Dermis microvascular lymphatic vessel endothelial cell (primary cell): Measurements from ENCODE around the gene LRP1. TPM values are rescaled to one million over a fixed set of nuclear protein-coding genes. Genes with fewer than 3 reads are reported as not detected.
A peak's percentile ranks its signal among the peaks of the same experiment; 100 is the strongest.

ENCODE experiments used
- DNase-seq, 2 donors: peaks; one replicate each; pipeline versions ENCODE4 v3.0.0 to v3.0.0-alpha.2; 2010; ENCODE audit warnings: low read depth in 2 of 2
- total RNA-seq: library from RNA; depleted of rRNA; stranded (reverse); fragments of >200 nt; gene quantifications from 2 replicates; pipeline ENCODE4 v1.2.1, GENCODE V29; 2014

Gene LRP1
- total RNA-seq, 1 donor from 2014 or later = 0.26 TPM

DNA sequence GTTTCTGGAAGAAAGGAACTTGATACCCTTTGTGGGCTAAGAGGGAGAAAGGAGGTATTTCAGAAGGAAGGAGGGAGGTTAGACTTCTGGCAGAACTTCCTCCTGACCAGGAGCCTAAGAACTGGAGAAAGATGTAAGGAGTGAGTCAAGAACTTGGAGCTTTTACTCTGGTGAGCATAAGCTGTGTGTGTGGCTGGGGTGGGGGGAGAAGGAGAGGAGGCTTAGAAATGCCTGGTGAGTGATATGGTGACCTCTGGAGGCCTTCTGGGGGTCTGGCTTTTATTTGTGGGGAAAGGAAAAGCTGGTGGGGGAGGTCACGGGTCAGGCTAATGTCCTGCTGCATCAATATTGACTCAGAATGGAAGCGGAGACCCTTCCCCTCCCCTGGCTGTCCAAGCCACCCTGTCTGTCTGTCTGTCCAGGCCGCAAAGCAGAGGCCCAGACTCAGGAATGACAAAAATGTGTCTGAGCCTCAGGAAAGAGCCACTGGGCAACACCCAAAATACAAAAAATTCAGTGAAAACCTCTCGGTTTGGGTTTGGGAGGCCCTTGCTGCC lies 4.8 kb downstream of the LRP1 start:
- no peak for DNase-seq

DNA sequence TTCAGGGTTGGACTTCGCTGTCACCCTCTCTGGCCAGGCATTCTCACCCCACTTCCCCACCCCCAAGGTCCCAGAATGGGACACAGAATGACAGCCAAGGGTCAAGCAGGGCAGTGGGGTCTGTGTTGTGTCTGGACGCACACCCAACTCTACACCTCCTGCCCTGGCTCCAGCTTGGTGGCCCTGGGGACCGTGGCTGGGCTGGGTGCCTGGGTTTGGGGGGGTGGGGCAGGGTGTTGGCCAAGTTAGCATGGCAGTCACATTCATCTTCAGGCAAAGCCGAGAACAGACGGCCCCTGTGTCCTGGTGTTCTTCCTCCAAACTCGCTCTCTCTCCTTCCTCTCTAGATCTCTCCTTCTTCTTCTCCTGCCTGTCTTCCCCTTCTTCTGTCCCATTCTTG lies 5.6 kb downstream of the LRP1 start:
- no peak for DNase-seq

DNA sequence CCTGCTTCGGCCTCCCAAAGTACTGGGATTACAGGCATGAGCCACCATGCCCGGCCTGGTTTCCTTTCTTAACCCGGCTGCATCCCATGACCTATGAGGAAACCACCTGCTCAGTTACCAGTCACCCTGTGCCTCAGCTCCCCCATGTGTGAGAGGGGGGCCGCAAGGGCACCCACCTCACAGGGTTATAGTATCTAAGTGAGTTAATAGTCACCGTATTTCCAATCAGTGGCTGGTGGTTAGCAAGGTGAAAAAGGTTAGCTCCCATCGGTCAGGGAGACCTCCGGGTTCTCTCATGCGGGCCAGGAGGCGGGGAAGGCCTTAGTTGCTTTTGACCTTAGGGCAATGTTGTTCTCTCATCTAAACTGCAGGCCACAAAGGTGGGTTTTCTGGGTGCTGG lies 6.7 kb downstream of the LRP1 start:
- DNase-seq = no peak

DNA sequence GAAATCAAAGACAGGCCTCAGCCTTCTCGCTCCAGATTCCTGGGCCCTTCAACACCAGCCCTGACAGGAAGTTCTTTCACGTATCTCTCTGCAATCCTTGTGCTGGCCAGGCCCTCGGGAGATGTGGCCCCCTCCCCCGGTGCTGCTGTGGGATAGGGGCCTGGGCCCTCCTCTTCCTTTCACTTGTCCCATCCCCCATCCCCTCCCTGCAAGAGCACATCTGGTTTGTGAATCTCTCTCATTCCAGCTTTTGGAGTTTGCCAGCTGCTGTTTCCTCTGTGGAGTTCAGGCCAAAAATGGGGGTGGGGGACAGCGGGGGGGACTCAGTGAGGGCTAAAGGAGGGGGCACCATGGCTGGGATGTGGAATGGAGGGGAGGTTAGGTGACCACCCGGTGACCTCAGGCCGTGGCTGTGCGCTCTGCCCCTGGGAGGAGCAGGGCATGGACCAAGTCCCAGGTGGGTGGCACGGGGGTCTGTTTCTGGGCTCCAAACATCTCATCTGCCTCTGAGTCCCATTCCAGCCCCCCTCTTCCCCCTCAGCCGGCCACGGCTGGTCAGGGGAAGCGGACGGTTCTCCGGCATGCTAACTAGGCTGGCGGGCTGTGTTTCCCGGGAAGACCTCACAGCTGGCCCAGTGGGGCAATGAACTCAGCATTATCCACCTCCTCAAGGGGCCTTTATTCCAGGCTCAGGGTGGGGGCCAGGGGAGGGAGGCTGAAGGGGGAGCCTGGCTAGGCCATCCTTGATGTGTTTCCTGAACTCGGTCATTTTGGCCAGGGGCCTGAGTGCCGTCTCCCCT lies 7.4 kb downstream of the LRP1 start:
- DNase-seq = no peak

DNA sequence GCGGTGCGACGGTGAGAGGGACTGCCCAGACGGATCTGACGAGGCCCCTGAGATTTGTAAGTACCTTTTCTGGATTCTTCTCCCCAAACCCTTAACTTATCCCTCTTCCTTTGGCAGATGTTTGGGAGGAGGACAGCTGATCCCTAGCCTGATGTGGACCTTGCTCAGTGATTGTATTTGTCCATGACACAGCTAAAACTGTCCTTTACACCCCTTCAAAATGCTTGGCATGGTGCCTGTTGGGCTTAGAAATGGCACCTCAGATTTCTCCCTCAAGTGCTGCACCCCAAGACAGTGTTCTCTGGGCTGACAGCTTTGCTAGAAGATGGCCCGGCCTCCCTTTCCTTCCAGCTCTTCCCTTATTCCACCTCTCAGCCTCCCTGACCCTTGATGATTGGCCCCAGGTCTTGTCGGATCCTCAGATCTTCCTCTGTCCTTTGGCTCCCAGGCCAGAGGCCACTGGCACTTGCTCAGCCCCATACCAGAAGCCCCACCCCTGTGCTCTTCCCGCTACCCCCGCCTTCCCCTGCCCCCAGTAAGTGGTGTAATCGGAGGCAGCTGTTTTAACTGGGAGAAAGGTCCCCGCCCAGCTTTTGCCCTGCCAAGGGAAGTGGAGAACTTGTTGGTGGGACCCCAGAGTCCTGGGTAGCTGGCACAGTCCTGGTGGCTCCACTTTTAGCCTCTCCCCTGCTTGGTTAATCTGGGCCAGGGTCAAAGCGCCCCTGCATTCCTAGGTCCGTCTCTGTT lies 10.4 kb downstream of the LRP1 start:
- no peak for DNase-seq

DNA sequence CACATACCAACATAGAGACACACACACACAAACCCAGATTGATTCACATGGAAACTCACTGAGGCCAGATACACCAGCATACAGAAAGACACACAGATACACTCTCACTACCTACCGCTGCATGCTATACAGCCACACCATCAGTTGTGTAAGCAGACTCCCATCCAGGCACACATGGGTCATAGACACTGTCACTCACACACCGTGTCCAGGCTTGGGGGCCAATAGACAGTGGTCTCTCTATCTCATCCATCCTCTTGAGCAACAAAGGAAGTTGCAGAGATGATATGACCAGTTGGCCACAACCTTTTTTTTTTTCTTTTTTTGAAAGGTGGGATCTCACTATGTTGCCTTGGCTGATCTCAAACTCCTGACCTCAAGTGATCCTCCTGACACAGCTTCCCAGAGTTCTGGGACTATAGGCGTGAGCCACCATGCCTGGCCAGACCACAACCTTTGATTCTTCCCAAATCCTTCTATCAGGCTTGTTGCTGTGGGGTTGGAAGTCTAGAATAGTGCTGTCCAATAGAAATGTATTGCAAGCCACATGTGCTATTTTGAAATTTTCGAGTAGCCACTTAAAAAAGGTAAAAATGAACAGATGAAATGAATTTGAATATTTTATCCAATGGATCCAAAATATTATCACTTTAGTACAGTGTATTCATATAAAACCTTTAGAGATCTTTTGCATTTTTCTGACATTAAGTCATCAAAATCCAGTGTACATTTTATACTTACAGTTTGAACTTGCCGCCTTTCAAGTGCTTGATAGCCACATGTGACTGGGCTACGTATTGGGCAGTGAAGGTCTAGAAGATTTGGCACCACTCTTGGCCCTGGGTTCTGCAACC lies 11.7 kb downstream of the LRP1 start:
- DNase-seq = no peak

DNA sequence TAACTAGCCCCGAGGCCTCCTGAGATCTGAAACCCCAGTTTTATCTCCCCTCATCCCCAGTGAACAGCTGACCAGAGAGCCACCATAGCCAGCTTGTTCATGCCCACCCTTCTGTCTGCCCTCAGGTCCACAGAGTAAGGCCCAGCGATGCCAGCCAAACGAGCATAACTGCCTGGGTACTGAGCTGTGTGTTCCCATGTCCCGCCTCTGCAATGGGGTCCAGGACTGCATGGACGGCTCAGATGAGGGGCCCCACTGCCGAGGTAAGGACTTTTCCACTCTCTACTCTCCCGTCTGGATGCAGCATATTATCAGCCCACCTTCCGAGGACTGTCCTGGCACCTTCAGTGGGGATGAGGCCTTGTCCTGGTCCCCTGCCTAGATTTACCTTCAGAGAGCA lies 13.0 kb downstream of the LRP1 start:
- DNase-seq = no peak

DNA sequence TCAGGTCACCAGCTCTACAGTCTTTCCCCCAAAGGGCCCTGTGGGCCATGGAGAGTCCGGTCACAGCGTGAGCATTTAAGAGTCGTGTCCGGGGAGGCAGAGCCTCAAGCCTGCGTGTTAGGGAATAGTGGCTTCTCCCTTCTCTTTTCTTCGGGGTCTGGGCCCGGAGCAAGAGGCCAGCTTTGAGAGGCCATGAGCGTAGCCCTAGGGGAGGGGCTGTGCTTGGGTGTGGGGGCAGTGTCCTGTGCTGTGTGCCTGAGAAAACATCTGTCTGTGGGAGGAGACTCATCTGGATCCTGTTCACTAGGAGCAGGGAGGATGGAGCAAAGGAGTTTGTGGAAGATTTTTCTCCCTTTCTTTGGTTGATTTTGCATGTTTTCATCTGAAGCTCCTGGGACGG lies 13.8 kb downstream of the LRP1 start:
- DNase-seq = no peak

DNA sequence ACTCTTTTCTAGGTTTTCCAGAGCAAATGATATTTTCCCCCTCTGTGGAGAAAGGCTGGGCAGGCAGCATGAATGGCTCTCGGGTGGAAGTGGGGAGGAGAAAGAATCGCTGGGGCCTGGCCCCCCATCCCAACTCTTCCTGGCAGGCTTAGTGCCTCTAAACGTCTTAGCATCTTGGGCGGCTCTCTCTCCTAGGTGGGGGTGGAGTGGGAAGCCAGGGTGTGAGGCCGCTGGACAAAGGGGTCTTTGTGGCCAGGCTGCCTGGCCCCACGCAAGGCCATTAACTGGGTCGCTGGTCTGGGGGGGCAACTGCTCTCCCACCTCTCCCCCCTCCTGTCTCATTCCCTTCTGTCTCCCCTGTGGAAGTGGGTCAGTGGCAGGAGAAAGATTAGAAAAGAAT lies 14.4 kb downstream of the LRP1 start:
- DNase-seq = no peak

DNA sequence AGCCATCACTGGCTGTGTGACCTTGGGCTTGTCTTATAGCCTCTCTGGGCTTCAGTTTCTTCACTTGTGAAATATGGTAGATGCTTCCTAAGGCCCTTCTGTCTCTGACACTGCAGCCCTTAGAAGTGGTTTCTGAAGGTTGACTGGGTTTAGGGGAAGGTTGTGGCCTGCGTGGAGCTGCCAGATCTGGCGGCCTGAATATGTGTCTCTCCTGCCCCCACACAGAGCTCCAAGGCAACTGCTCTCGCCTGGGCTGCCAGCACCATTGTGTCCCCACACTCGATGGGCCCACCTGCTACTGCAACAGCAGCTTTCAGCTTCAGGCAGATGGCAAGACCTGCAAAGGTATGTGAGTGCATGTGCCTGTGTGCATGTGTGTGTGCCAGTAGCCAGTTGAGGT lies 15.2 kb downstream of the LRP1 start:
- DNase-seq = no peak

DNA sequence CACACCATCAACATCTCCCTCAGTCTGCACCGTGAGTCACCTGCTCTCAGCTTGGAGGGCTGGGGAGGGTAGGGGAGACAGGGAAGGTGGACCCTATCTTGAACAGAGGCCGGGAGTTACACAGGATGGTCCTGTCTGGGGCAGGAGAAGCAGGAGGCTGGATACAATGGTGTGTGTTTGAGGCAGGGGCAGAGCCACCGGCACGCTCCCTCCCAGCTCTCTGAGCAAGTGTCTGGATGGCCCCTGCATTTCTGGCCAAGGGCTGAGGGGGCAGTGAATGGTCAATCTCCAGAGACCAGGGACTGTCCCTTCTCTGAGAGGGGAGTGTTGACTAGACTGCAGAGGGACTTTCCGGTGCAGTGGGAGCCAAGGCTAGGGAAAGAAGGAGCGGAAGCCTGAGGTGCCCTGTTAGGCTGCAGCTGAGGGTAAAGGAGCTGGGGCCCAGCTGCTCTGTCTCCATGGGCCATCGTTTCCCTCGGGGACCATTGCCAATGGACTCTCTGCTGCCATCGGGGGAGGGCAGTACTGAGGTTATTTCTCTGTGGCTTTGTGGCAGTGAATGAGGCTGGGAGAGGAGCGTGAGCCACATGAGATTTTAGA lies 17.3 kb downstream of the LRP1 start:
- DNase-seq = no peak

DNA sequence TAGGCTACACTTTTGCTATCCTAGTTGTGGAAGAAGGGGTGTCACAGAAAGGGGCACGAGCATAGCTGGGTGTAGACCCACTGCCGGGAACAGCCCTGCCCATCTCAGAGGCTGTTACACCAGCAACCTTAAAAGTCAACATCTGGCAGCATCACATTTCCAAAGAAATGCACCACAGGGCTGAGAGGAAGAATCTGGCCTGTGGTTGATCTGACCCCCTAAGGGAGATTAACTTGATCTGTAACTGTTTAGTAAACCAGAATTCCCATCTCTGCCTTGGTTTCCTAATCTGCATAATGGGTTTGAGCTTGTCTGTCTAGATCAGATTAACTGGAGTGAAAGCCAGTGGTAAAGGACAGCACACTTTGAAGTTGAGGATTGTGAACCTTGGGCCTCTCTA lies 17.8 kb downstream of the LRP1 start:
- DNase-seq = no peak

DNA sequence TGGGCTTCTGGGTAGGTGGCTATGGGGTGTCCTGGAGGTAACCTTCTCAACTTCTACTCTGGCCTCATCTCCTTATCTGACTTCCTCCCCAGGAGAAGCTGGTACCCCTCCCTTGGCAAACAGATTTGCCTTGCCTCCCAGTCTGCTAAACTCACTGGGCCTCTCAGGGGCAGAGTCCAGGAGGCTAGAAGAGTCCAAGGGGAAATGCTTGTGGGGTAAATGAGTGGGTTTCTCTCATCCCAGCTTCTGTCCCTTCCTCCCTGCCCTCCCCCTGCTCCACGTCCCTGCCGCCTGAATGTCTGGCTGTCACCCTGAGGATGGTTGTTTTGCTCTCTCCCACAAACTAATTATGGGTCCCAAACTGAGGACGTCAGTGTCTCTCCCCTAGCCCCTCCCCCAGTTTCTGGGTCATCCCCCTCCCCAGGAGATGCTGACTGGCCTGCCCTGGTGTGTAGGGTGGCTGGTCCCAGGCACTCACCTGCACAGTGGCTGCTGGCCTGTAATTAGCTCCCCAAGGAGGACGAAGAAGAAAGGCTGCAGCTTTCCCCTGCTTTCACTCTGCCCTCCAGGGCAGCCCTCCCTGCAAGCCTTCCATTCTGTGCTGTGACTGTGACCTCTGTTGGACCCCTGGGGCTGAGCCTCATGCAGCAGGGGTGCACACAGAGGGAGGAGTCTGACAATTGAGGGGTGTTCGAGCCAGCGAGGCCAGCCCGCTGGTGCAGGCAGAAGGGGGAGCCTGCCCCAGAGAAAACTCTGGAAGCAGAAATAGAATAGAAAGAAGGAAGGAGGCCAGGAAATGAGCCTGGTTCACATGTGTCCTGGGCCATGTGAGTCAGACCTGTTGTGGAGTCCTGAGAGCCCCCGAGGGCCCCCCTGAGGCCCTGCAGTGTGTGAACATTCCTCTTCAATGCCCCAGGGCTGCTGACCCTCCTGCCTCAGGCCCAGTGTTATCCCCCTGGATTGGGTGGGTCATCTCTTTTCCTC lies 19.0 kb downstream of the LRP1 start, which contains the start of gene LRP1-AS:
Gene LRP1-AS, minus strand, starts transcription at position 659 of the 984 bp plus-strand sequence.
- peak in 1 of 2 donors; percentile 45 for DNase-seq

DNA sequence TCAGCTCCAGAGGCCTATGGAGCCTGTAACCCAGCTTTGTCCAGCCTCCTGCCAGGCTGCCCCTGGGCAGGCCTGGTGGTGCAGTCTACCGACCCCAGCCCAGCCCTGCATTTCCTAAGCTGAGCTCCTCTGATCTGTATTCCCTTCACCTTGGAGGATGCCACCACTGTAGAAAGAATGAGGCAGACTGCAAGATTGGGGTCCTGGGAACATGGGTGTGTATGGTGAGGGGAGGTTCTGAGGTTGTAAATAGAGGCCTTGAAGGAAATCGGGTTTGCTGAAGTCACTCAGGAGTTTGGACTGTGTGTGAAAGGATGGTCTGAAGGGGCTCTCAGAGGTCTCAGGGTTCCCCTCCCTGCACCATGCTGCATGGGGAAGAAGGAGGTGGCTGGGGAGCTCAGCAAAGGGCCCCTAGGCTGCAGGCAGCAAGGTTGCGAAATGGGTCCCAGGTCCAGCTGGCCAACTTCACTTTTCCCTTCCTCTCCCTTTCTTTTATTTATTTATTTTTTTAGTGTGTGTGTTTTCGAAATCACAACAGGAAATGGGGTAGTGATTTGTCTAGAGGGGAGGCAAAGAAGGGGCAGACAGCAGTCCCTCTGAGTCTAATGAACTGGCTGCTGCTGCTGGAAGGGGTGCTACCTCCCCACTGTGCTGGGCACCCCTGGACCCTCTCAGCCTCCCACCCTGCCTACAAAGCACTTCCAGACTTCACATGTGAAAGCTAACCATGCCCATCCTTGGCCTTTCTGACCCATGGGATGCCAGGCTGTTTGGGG lies 20.4 kb downstream of the LRP1 start:
- no peak for DNase-seq

DNA sequence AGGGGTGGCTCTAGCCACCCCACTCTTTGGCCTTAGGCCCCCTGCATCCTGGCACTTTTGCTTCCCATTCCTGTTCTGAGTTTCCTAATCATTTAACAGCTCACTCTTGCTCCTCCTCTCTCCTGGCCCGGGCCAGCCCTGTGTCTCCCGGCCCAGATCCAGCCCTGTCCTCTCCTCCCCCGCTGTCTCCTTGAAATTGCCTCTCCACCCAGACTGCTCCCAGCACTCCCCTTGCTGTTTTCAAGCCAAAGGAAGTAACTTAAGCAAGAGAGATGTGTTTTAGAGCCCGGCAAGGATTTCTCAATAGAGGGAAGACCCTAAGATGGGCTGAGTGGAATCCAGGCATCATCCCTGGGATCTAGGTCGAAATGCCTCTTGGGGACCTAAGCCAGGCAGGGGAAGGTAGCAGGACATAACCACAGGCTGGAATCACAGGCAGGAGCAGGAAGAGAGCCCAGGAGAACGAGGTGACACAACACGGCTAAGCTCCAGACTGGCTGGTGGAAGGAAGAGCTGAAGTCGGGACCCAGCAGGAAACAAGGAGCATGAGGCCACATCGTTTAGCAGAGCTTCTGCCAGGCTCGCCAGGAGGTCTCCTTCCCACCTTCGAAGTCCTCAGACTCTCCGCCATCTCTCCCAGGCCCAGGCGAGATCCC lies 21.1 kb downstream of the LRP1 start:
- no peak for DNase-seq

DNA sequence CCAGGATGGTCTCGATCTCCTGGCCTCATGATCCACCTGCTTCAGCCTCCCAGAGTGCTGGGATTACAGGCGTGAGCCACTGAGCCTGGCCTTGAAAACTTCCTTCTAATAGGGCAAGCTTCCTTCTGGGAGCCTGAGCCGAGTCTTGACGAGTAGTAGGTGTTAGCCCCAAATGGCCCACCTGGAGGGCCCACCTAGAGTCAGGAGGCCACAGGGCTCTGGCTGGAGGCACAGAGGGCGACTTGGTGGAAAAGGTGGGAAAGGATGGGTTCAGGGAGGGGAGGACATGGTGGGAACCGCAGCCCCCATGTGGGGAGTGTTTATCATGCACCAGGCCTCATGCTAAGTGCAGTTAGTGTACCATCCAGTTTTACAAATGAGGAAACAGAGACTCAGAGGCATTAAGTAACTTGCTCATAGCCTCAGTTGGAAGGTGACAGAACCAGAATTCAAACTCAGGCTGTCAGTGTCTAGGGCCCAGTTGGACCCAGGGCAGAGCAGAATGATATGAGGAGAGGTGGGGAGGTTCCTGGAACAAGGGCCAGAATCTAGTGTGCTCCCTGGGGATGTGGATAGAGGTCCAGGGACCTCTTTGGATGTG lies 22.2 kb downstream of the LRP1 start:
- DNase-seq = no peak

DNA sequence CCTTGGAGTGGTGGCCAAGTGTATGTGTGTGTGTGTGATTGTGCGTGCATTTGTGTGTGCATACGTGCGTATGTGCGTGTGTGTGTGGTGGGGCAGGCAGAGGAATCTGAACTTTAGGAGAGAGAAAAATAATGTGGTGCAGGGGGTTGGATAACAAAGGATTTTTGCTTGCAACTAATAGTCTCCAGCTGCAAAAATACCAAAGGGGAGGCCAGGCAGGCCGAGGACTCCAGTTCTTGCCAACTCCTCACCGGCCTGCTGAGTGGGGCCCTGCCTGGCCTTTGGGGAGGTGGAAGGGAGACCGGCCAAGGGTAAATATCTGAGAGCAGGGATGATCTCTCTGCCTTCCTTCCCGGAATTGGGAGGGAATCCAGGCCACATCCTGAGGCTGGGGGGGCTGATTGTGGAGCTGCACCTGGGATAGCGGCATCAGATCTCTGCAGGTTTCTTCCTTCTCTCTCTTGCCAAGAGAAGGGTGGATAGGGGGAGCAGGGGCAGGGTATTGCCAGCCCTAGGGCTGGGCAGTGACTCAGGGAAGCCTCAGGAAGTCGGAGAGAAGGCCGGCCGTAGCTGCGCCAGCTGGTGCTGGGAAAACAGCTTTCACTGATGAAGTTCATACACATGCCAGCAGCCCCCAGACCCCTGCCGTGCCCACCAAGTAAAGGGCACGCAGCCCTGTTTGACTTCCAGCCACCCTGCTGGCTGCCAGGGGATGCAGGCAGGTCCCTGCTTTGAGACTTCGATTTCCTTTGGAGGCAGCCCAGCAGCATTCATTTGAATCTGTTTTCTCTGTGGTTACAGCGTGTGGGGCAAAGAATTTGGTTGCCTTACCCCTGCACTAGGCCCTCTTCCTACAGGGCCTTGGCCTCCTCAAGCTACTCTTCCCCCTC lies 23.7 kb downstream of the LRP1 start:
- peak in 1 of 2 donors; percentile 45 for DNase-seq
